Spleen (tissue), 7 donors: Measurements from ENCODE around the gene BABAM2.

Experiments
- CTCF ChIP-seq, 11 experiments: fragments of 200-600 bp in 7 of 11; fragments of 450-650 bp in 4 of 11; sonication (generic) in 4 of 11; IDR thresholded peaks in 8 of 11; conservative IDR thresholded peaks in 3 of 11; 1 replicate in 7 of 11; 2 replicates in 4 of 11; pipeline versions ENCODE4 v1.4.0 to v1.8.0; 2016 to 2021; ENCODE audit warnings: antibody characterized with exemption in 11 of 11, inconsistent platforms in 4 of 11, mild to moderate bottlenecking in 1 of 11
- POLR2A ChIP-seq, 3 donors: fragments of 450-650 bp; IDR thresholded peaks; one replicate each; pipeline ENCODE4 v1.5.1; 2017; ENCODE audit warnings: antibody characterized with exemption in 3 of 3, mild to moderate bottlenecking in 1 of 3
- POLR2AphosphoS5 ChIP-seq, 3 donors: sonication (generic); formaldehyde crosslinking; IDR thresholded peaks; one replicate each; pipeline ENCODE4 v1.5.1; 2017; ENCODE audit warnings: antibody characterized with exemption in 3 of 3
- donor health status: DM: no; HTN: no; CAD: no; lungs with moderate emphysema.
- donor health status: DM: no; HTN: no; CAD: no.
- donor health status: DM: no; HTN: no; CAD: no.

- no peak for TF ChIP-seq POLR2A (IDR thresholded peaks at IDR 0.05)
- TF ChIP-seq CTCF (IDR thresholded peaks at IDR 0.05 in 8 of 11, conservative IDR thresholded peaks at IDR 0.05 in 3 of 11), result no peak
- no peak for TF ChIP-seq POLR2AphosphoS5 (IDR thresholded peaks at IDR 0.05)
Observed at GRCh38 chr2:28311660-28312249, 421.2 kb downstream of the BABAM2 start.
